GM12801 (cell line): ENCODE data around the gene THAP3.

ENCODE experiments used
- CTCF ChIP-seq: IDR thresholded peaks from one replicate; pipeline ENCODE4 v1.5.1; 2011; ENCODE audit warnings: control low read depth; ENCODE audit not compliant: insufficient read length; ENCODE audit errors: extremely low read depth

Gene THAP3

GRCh38 chr1:6621429-6622391 lies 3.0 kb upstream of the THAP3 start:
- TF ChIP-seq CTCF = no peak

- no peak for TF ChIP-seq CTCF
Observed at GRCh38 chr1:6622396-6623152, 2.1 kb upstream of the THAP3 start.

- no peak for TF ChIP-seq CTCF
Observed at GRCh38 chr1:6623269-6623965, 1.3 kb upstream of the THAP3 start.

DNA sequence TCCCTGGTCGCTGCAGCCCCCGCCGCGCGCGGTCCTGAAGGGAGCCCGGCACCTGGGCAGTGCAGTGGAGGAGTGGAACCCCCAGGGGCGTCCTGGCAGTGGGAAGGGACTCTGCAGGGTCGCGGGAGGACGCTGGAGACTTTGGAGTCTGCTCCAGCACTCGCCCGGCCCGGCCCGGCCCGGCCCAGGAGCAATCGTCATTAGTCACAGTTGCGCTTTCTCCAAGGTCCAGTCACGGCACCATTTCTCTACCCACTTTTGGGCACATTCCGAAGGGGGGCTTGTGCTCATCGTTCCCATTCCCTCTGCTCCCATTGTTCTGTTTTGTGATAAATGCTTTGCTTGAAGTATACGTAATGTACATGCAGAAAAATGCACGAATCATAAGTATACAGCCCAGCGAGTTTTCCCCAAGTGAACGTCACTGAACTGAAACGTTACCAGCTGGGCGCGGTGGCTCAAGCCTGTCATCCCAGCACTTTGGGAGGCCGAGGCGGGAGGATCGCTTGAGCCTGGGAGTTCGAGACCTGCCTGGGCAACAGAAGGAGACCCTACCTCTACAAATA lies 999 bp downstream of the THAP3 start:
- no peak for TF ChIP-seq CTCF

DNA sequence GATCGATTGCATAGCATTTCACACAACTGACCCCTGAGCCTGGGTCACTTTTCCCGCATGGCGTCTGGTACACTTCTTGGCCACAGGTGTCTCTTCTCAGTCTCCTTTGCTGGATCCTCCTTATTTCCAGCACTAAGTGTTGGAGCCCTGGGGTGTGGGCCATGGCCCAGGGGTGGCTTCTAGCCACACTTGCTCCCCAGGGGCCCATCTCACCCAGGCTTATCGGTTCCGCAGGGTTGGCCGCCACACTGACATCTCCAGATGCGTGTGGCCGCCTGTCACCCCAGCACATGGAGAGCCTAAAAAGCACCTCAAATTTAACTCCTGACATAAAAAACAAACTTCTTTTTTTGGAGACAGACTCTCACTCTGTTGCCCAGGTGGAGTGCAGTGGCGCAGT lies 2.4 kb downstream of the THAP3 start:
- no peak for TF ChIP-seq CTCF

- TF ChIP-seq CTCF = no peak
Observed at GRCh38 chr1:6627841-6628545, 3.3 kb downstream of the THAP3 start.
